Kidney (tissue), 14 donors: ENCODE measurements around the gene DNAH3. TPM values are rescaled to one million over a fixed set of nuclear protein-coding genes. Genes with fewer than 3 reads are reported as not detected.
"Not testable (repeated sequence)": the region's sequence is repeated elsewhere in the genome, so short reads cannot be mapped to it uniquely, and the experiment has no call there.

Experiments
- DNase-seq, 5 donors: peaks; one replicate each; pipeline ENCODE4 v3.0.0-alpha.2; 2013 to 2020
- FAIRE-seq: peaks from 2 replicates; lab custom pipeline; 2012; peaks lifted over from hg19 to GRCh38; lab: Jason Lieb, UNC
- H3K27ac ChIP-seq, 2 donors: one replicate each; pipeline ENCODE4 v1.7.0; 2013; ENCODE audit warnings: low read depth in 2 of 2, low read length in 2 of 2, inconsistent platforms in 1 of 2
- H3K27me3 ChIP-seq: one replicate; pipeline ENCODE4 v1.7.1; 2013; ENCODE audit warnings: low read length, inconsistent platforms; ENCODE audit not compliant: control insufficient read depth, insufficient read depth
- H3K36me3 ChIP-seq, 3 donors: one replicate each; pipeline versions ENCODE4 v1.7.0 to v1.7.1; 2013; ENCODE audit warnings: low read length in 3 of 3, control low read depth in 1 of 3, inconsistent platforms in 1 of 3; ENCODE audit not compliant: insufficient read depth in 3 of 3, control insufficient read depth in 2 of 3
- H3K4me1 ChIP-seq, 3 donors: one replicate each; pipeline versions ENCODE4 v1.7.0 to v1.7.1; 2013; ENCODE audit warnings: low read length in 3 of 3, inconsistent platforms in 1 of 3, low read depth in 1 of 3; ENCODE audit not compliant: control insufficient read depth in 2 of 3, insufficient read depth in 2 of 3
- H3K4me3 ChIP-seq, 3 donors: one replicate each; pipeline versions ENCODE4 v1.7.0 to v1.8.1; 2013; ENCODE audit warnings: low read length in 3 of 3, control low read depth in 1 of 3, inconsistent platforms in 1 of 3
- H3K9ac ChIP-seq, 3 donors: one replicate each; pipeline versions ENCODE4 v1.7.0 to v1.7.1; 2013; ENCODE audit warnings: low read length in 3 of 3, control low read depth in 1 of 3, inconsistent platforms in 1 of 3
- H3K9me3 ChIP-seq, 3 donors: one replicate each; pipeline versions ENCODE4 v1.7.0 to v1.7.1; 2013; ENCODE audit warnings: low read length in 3 of 3, control low read depth in 1 of 3, inconsistent platforms in 1 of 3; ENCODE audit not compliant: control insufficient read depth in 2 of 3, insufficient read depth in 1 of 3
- intact Hi-C: fragments of 100-400 bp; cut with DNase I; formaldehyde crosslinking; loops from one replicate; pipeline ENCODE4 v1.11.1; 2022
- polyA plus RNA-seq: library from polyadenylated mRNA; stranded (reverse); fragments of 350-450 nt; fragmentation: Illumina TruSeq; extraction: RNeasy Lipid Tissue Mini Kit (QIAGEN cat#74804); gene quantifications from one replicate; pipeline ENCODE4 v1.2.3, GENCODE V29; 2014; ENCODE audit warnings: low read depth, low replicate concordance; ENCODE audit not compliant: insufficient read depth
- total RNA-seq: library from RNA; stranded (reverse); fragmentation: NEBNext Ultra II Directional; extraction: Animal tissue kit (Norgen Biotek cat#: 25700); gene quantifications from one replicate; pipeline ENCODE4 v1.2.1, GENCODE V29; 2021
- TF ChIP-seq, protein P1 (sequence below): IDR thresholded peaks from 3 replicates; pipeline ENCODE4 v1.5.1; 2012; ENCODE audit warnings: mild to moderate bottlenecking, moderate library complexity, borderline replicate concordance; ENCODE audit not compliant: insufficient read depth; ENCODE audit errors: extremely low read depth
- donor health status: control.
- donor health status: control.
- donor health status: control.
- donor health status: control.
- donor health status: control.
- donor health status: DM: yes; HTN: yes; CAD: no.
- donor health status: Normal renal cell carcinoma (clear cell type).

Gene DNAH3
- total and polyA plus RNA-seq, 2 donors from 2014 or later = 0.19 to 0.57 TPM

DNA sequence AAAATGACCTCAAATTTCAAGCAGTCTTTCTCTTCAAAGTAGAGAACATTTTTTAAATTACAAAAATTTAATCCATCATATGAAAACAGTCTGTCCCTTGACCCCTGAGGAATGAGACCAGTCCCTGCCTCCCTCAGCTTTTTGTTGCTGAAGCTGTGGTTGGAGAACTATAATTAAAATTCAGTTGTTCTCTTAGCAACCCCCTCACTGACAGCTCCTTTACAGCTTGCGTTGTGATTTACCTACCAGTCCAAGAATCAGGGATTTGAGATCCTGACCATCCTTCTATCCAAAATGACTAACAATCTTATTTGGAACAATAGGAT, 220.3 kb downstream of the DNAH3 start:
- H3K4me1 ChIP-seq = no peaks in the 10 kb centered on the region
- no peaks in the 10 kb centered on the region for H3K27me3 ChIP-seq
- DNase-seq = peak in 1 of 5 donors; percentile 27
- no peak overlapping the region for H3K9ac ChIP-seq
- H3K4me3 ChIP-seq = no peak overlapping the region
- H3K9me3 ChIP-seq = no peaks in the 10 kb centered on the region
- no peak overlapping the region for H3K27ac ChIP-seq
- no peak for FAIRE-seq
- H3K36me3 ChIP-seq = no peaks in the 10 kb centered on the region
- TF ChIP-seq, protein P1, sequence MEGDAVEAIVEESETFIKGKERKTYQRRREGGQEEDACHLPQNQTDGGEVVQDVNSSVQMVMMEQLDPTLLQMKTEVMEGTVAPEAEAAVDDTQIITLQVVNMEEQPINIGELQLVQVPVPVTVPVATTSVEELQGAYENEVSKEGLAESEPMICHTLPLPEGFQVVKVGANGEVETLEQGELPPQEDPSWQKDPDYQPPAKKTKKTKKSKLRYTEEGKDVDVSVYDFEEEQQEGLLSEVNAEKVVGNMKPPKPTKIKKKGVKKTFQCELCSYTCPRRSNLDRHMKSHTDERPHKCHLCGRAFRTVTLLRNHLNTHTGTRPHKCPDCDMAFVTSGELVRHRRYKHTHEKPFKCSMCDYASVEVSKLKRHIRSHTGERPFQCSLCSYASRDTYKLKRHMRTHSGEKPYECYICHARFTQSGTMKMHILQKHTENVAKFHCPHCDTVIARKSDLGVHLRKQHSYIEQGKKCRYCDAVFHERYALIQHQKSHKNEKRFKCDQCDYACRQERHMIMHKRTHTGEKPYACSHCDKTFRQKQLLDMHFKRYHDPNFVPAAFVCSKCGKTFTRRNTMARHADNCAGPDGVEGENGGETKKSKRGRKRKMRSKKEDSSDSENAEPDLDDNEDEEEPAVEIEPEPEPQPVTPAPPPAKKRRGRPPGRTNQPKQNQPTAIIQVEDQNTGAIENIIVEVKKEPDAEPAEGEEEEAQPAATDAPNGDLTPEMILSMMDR = no peak
- intact Hi-C loops = no loop called here

DNA sequence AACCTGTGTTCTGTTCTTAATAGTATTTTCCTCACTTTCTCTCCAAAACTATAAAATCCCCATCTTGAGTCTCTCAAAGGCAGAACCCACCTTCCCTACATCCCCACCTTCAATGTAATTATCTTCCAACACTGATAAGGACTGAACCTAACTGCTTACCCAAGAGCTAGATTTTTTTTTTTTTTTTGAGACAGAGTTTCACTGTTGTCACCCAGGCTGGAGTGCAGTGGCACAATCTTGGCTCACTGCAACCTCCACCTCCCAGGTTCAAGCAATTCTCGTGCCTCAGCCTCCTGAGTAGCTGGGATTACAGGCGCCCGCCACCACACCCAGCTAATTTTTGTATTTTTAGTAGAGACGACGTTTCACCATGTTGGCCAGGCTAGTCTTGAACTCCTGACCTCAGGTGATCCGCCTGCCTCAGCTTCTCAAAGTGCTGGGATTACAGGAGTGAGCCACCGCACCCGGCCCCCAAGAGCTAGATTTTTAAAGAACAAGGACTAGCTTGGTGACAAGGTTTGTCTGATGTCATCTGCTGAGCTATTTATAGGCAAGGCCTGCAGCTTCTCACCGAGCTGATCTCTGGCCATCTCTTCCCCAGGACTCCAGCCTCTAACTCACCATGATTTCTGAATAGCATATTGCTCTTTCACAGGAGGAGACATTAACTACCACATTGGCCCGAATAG, 220.8 kb downstream of the DNAH3 start:
- H3K27me3 ChIP-seq, H3K36me3 ChIP-seq, intact Hi-C loops, H3K27ac ChIP-seq, FAIRE-seq, DNase-seq, H3K9me3 ChIP-seq, H3K9ac ChIP-seq, H3K4me3 ChIP-seq, H3K4me1 ChIP-seq: not testable (repeated sequence)

DNA sequence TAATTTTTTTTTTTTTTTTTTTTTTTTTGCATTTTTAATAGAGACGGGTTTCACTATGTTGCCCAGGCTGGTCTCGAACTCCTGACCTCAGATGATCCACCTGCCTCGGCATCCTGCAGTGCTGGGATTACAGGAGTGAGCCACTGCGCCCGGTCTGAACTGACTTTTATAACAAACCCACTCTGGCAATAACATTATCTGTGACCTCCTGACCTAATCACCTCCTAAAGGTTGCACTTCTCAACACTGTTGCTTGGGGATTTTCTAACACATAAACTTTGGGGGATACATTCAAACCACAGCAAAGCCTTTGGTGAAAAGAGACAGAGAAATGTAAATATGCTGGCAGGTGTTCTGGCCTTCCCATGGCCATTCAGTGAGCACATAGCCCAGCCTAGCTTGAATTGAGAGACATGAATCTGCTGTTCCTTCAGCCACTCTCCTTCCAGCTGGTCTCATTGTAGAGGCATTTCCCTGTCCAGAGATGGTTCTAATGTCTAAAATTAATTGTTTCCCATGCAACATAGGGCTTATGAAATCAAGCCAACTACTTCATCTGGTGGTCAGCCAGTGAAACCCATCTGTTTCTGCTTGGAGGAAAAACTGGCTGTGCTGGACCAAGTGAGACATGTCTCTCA, 221.8 kb downstream of the DNAH3 start:
- Histone ChIP-seq H3K9me3 (no peaks in the 10 kb centered on the region), H3K9ac (no peak overlapping the region), H3K27me3 (no peaks in the 10 kb centered on the region), H3K36me3 (no peaks in the 10 kb centered on the region), H3K4me1 (no peaks in the 10 kb centered on the region), H3K4me3 (no peak overlapping the region), H3K27ac (no peak overlapping the region)
- FAIRE-seq = no peak
- intact Hi-C loops = no loop called here
- DNase-seq = peak in 1 of 5 donors; percentile 35
- TF ChIP-seq, protein P1 = no peak

DNA sequence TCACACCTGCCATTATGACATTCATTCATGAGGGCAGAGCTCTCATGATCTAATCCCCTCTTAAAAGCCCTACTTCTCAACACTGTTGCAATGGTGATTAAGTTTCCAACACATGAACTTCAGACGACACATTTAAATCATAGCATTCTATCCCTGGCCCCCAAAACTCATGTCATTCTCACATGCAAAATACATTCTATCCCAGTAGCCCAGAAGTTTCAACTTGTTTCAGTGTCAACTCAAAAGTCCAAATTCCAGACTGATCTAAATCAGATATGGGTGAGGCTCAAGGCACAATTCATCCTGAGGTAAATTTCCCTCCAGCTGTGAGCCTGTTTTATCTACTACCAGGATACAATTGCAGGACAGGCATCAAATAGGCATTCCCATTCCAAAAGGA, 224.9 kb downstream of the DNAH3 start:
- Histone ChIP-seq H3K4me3 (no peak overlapping the region), H3K27me3 (no peaks in the 10 kb centered on the region), H3K27ac (no peak overlapping the region), H3K36me3 (no peaks in the 10 kb centered on the region), H3K9me3 (no peaks in the 10 kb centered on the region), H3K4me1 (no peaks in the 10 kb centered on the region), H3K9ac (no peak overlapping the region)
- intact Hi-C loops = no loop called here
- TF ChIP-seq, protein P1 = no peak
- FAIRE-seq (no peak), DNase-seq (no peak)
